Pancreas (tissue), 10 donors: ENCODE measurements around the gene CKAP4. TPM values are rescaled to one million over a fixed set of nuclear protein-coding genes. Genes with fewer than 3 reads are reported as not detected.

ENCODE experiments used
- ATAC-seq, 4 donors: fragments of 200-7000 bp; cut with Tn5 transposase; one replicate each; pipeline versions ENCODE4 v1.8.0 to v1.9.1; 2020; ENCODE audit warnings: mild to moderate bottlenecking in 4 of 4, moderate library complexity in 4 of 4
- DNase-seq, 6 donors: peaks; one replicate each; pipeline ENCODE4 v3.0.0-alpha.2; 2020
- FAIRE-seq: peaks from 2 replicates; lab custom pipeline; 2012; peaks lifted over from hg19 to GRCh38; lab: Jason Lieb, UNC
- H3K27ac ChIP-seq, 4 donors: fragments of 200-600 bp; sonication (generic); 1 replicate in 3 of 4; 2 replicates in 1 of 4; pipeline versions ENCODE4 v1.5.0 to v1.8.0; 2020
- H3K27me3 ChIP-seq, 4 donors: fragments of 200-600 bp; one replicate each; pipeline ENCODE4 v1.8.0; 2021
- H3K36me3 ChIP-seq, 3 donors: fragments of 200-600 bp; sonication (generic) in 1 of 3; one replicate each; pipeline versions ENCODE4 v1.5.0 to v1.8.0; 2020 to 2021
- H3K4me1 ChIP-seq, 3 donors: fragments of 200-600 bp; one replicate each; pipeline ENCODE4 v1.8.0; 2021
- H3K4me3 ChIP-seq, 4 donors: fragments of 200-600 bp; sonication (generic) in 2 of 4; one replicate each; pipeline versions ENCODE4 v1.5.0 to v1.8.0; 2020 to 2021
- H3K9me3 ChIP-seq, 4 donors: fragments of 200-600 bp; one replicate each; pipeline ENCODE4 v1.8.0; 2021
- WGBS, 2 donors: extraction: QIAGEN DNeasy Blood & Tissue Kit; methylation state at CpG; one replicate each; pipeline ENCODE4 v1.1.7; 2013; 5-methylcytosine and 5-hydroxymethylcytosine counted together
- intact Hi-C, 3 donors: fragments of 100-400 bp; cut with DNase I; formaldehyde crosslinking; loops; one replicate each; pipeline versions ENCODE4 v1.11.1 to v1.14.2; 2022
- polyA plus RNA-seq, 2 donors: library from polyadenylated mRNA; stranded (reverse); fragments of 200-250 nt; gene quantifications; one replicate each; pipeline ENCODE4 v1.2.3, GENCODE V29; 2013
- total RNA-seq, 6 donors: library from RNA; stranded (reverse); fragmentation: NEBNext Ultra II Directional in 4 of 6; extraction: Animal tissue kit (Norgen Biotek cat#: 25700) in 4 of 6; gene quantifications; one replicate each; pipeline versions ENCODE4 v1.2.1 to v1.2.4, GENCODE V29; 2021 to 2023
- TF ChIP-seq, protein P1 (sequence below), 4 donors: fragments of 200-600 bp; sonication (generic) in 3 of 4; IDR thresholded peaks; one replicate each; pipeline versions ENCODE4 v1.5.0 to v1.8.0; 2021; ENCODE audit warnings: antibody characterized with exemption in 4 of 4
- donor health status: healthy with polysubstance abuse.
- donor health status: DM: no; HTN: no; CAD: no; lungs with moderate emphysema.
- donor health status: DM: no; HTN: no; CAD: no.
- donor health status: control.
- donor health status: control.
- donor health status: Bipolar disorder and iron deficiency.
- donor health status: DM: yes; HTN: yes; CAD: no.
- donor health status: DM: no; HTN: no; CAD: no.
- donor health status: DM: no; HTN: no; CAD: no.
- donor health status: DM: yes; HTN: yes; CAD: no.

Gene CKAP4
- total and polyA plus RNA-seq, 8 donors: 5.6 to 45.3 (median 24.6) TPM

DNA sequence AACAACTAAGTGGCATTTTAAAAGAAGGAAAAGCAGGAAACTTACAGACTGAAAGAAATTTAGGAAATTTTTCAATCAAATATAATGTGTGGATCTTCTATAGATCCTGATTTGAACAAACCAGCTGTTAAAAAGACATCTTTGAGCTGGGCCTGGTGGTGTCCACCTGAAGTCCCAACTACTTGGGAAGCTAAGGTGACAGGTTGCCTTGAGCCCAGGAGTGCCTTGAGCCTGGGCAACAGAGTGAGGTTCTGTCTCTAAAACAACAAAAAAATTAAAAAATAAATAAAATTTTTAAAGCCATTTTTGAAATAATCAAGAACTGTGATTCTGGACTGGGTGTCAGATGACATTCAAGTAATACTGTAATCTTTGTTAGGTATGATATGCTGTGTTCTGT, 7.0 kb downstream of the CKAP4 start:
- Histone ChIP-seq H3K27me3 (no peaks in the 10 kb centered on the region), H3K4me3 (no peak overlapping the region), H3K9me3 (no peaks in the 10 kb centered on the region), H3K4me1 (peaks cover 0 to 16% (median 5%) of the 10 kb centered on the region in 3 donors), H3K36me3 (peaks cover 6 to 16% (median 7%) of the 10 kb centered on the region in 3 donors), H3K27ac (no peak overlapping the region)
- no peak for FAIRE-seq
- DNase-seq: peak in 1 of 6 donors; percentile 1
- TF ChIP-seq, protein P1, sequence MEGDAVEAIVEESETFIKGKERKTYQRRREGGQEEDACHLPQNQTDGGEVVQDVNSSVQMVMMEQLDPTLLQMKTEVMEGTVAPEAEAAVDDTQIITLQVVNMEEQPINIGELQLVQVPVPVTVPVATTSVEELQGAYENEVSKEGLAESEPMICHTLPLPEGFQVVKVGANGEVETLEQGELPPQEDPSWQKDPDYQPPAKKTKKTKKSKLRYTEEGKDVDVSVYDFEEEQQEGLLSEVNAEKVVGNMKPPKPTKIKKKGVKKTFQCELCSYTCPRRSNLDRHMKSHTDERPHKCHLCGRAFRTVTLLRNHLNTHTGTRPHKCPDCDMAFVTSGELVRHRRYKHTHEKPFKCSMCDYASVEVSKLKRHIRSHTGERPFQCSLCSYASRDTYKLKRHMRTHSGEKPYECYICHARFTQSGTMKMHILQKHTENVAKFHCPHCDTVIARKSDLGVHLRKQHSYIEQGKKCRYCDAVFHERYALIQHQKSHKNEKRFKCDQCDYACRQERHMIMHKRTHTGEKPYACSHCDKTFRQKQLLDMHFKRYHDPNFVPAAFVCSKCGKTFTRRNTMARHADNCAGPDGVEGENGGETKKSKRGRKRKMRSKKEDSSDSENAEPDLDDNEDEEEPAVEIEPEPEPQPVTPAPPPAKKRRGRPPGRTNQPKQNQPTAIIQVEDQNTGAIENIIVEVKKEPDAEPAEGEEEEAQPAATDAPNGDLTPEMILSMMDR (IDR thresholded peaks at IDR 0.05): no peak
- intact Hi-C loops: no loop called here
- no peak for ATAC-seq

- FAIRE-seq: no peak
- 93 to 94% methylated on average over 12 of the region's 12 CpGs for WGBS, 2 donors
- DNase-seq: peak in 1 of 6 donors; percentile 6
- no peak for ATAC-seq
- intact Hi-C loops: no loop called here
- TF ChIP-seq, protein P1 (IDR thresholded peaks at IDR 0.05): no peak
- Histone ChIP-seq H3K27ac (no peak overlapping the region), H3K9me3 (no peaks in the 10 kb centered on the region), H3K4me1 (peaks cover 0 to 10% (median 4%) of the 10 kb centered on the region in 3 donors), H3K36me3 (peaks cover 6 to 16% (median 7%) of the 10 kb centered on the region in 3 donors), H3K4me3 (no peak overlapping the region), H3K27me3 (no peaks in the 10 kb centered on the region)
Measured at GRCh38 chr12:106239951-106240335, 7.9 kb downstream of the CKAP4 start.

GRCh38 chr12:106239241-106239950, 8.4 kb downstream of the CKAP4 start:
- DNase-seq: peak in 2 of 6 donors; percentile 8 to 58
- no peak for ATAC-seq
- no peaks in the 10 kb centered on the region for H3K27me3 ChIP-seq
- H3K27ac ChIP-seq: no peak overlapping the region
- H3K9me3 ChIP-seq: no peaks in the 10 kb centered on the region
- peaks cover 0 to 5% (median 3%) of the 10 kb centered on the region in 3 donors for H3K4me1 ChIP-seq
- intact Hi-C loops: no loop called here
- no peak overlapping the region for H3K4me3 ChIP-seq
- TF ChIP-seq, protein P1 (IDR thresholded peaks at IDR 0.05): no peak
- 89 to 91% methylated on average over 36 to 37 of the region's 37 CpGs for WGBS, 2 donors
- peaks cover 6 to 16% (median 7%) of the 10 kb centered on the region in 3 donors for H3K36me3 ChIP-seq
- FAIRE-seq: no peak

GRCh38 chr12:106238146-106238545, 9.7 kb downstream of the CKAP4 start:
- H3K4me3 ChIP-seq: no peak overlapping the region
- no peak overlapping the region for H3K27ac ChIP-seq
- intact Hi-C loops: no loop called here
- no peak for FAIRE-seq
- TF ChIP-seq, protein P1 (IDR thresholded peaks at IDR 0.05): no peak
- no peaks in the 10 kb centered on the region for H3K27me3 ChIP-seq
- peaks cover 6 to 16% (median 7%) of the 10 kb centered on the region in 3 donors for H3K36me3 ChIP-seq
- peak in 1 of 6 donors; percentile 7 for DNase-seq
- WGBS, 2 donors: 85 to 86% methylated on average over 11 of the region's 11 CpGs
- H3K4me1 ChIP-seq: no peaks in the 10 kb centered on the region
- H3K9me3 ChIP-seq: no peaks in the 10 kb centered on the region
- no peak for ATAC-seq

- Histone ChIP-seq H3K4me3 (no peak overlapping the region), H3K27me3 (no peaks in the 10 kb centered on the region), H3K36me3 (peaks cover 6 to 16% (median 7%) of the 10 kb centered on the region in 3 donors), H3K27ac (no peak overlapping the region), H3K4me1 (no peaks in the 10 kb centered on the region), H3K9me3 (no peaks in the 10 kb centered on the region)
- DNase-seq (no peak), FAIRE-seq (no peak), ATAC-seq (peak in 1 of 4 donors; percentile 22)
- intact Hi-C loops: no loop called here
- 48 to 54% methylated on average over 1 of the region's 1 CpG for WGBS, 2 donors
- TF ChIP-seq, protein P1 (IDR thresholded peaks at IDR 0.05): no peak
Measured at GRCh38 chr12:106235770-106236169, 12.1 kb downstream of the CKAP4 start.
